MM.1S (cell line): Measurements from ENCODE around the gene PIP5K1C.

Experiments used
- DNase-seq: peaks from one replicate; pipeline ENCODE4 v3.0.0-alpha.2; 2015
- H2AFZ ChIP-seq: fragments of 300-600 bp; sonication (generic); 2 replicates; pipeline ENCODE4 v1.6.0; 2016; ENCODE audit warnings: antibody characterized with exemption, low read length
- H3F3A ChIP-seq: fragments of 300-600 bp; sonication (generic); 2 replicates; pipeline ENCODE4 v1.6.1; 2016; ENCODE audit warnings: mild to moderate bottlenecking, antibody characterized with exemption, low read length, moderate library complexity, mixed read lengths; ENCODE audit not compliant: insufficient read depth
- H3K27ac ChIP-seq: fragments of 300-600 bp; sonication (generic); 2 replicates; pipeline ENCODE4 v1.5.1; 2016; ENCODE audit warnings: mild to moderate bottlenecking, low read length
- H3K27me3 ChIP-seq: fragments of 300-600 bp; sonication (generic); replicated peaks from 2 replicates; pipeline ENCODE4 v1.6.0; 2016; ENCODE audit warnings: low read length; ENCODE audit not compliant: insufficient read depth
- H3K36me3 ChIP-seq: fragments of 300-600 bp; sonication (generic); replicated peaks from 2 replicates; pipeline ENCODE4 v1.6.1; 2016; ENCODE audit warnings: mild to moderate bottlenecking, low read length, mixed read lengths; ENCODE audit not compliant: insufficient read depth
- H3K4me1 ChIP-seq: fragments of 300-600 bp; sonication (generic); 2 replicates; pipeline ENCODE4 v1.6.1; 2016; ENCODE audit warnings: low read length, mixed read lengths
- H3K4me2 ChIP-seq: fragments of 300-600 bp; sonication (generic); 2 replicates; pipeline ENCODE4 v1.6.0; 2016; ENCODE audit warnings: low read depth, low read length
- H3K4me3 ChIP-seq: fragments of 300-600 bp; sonication (generic); 2 replicates; pipeline ENCODE4 v1.5.1; 2016; ENCODE audit warnings: low read length, mixed read lengths
- H3K79me2 ChIP-seq: fragments of 300-600 bp; sonication (generic); 2 replicates; pipeline ENCODE4 v1.6.1; 2016; ENCODE audit warnings: mixed run types, low read length, mixed read lengths
- H3K9ac ChIP-seq: fragments of 300-600 bp; sonication (generic); 2 replicates; pipeline ENCODE4 v1.6.1; 2016; ENCODE audit warnings: low read length, mixed read lengths
- H3K9me2 ChIP-seq: fragments of 300-600 bp; sonication (generic); replicated peaks from 2 replicates; pipeline ENCODE4 v1.6.1; 2016; ENCODE audit warnings: mild to moderate bottlenecking, low read length, mixed read lengths; ENCODE audit not compliant: insufficient read depth
- H3K9me3 ChIP-seq: fragments of 300-600 bp; sonication (generic); replicated peaks from 2 replicates; pipeline ENCODE4 v1.6.1; 2016; ENCODE audit warnings: mild to moderate bottlenecking, low read length, mixed read lengths; ENCODE audit not compliant: insufficient read depth
- H4K20me1 ChIP-seq: fragments of 300-600 bp; sonication (generic); 2 replicates; pipeline ENCODE4 v1.6.1; 2016; ENCODE audit warnings: mild to moderate bottlenecking, low read length, moderate library complexity, mixed read lengths; ENCODE audit not compliant: insufficient read depth
- EZH2 ChIP-seq: fragments of 300-600 bp; sonication (generic); optimal IDR thresholded peaks from 2 replicates; pipeline ENCODE3; 2017; ENCODE audit warnings: low read depth, mild to moderate bottlenecking, antibody characterized with exemption, low read length, mixed read lengths
- EZH2phosphoT487 ChIP-seq: fragments of 300-600 bp; sonication (generic); IDR thresholded peaks from 2 replicates; pipeline ENCODE4 v1.6.1; 2018; ENCODE audit warnings: antibody characterized with exemption, low read length
- TF ChIP-seq, protein P1 (sequence below): fragments of 300-600 bp; sonication (generic); IDR thresholded peaks from 2 replicates; pipeline ENCODE4 v1.5.1; 2016; ENCODE audit warnings: antibody characterized with exemption, low read length, mixed read lengths

The PIP5K1C gene

DNA sequence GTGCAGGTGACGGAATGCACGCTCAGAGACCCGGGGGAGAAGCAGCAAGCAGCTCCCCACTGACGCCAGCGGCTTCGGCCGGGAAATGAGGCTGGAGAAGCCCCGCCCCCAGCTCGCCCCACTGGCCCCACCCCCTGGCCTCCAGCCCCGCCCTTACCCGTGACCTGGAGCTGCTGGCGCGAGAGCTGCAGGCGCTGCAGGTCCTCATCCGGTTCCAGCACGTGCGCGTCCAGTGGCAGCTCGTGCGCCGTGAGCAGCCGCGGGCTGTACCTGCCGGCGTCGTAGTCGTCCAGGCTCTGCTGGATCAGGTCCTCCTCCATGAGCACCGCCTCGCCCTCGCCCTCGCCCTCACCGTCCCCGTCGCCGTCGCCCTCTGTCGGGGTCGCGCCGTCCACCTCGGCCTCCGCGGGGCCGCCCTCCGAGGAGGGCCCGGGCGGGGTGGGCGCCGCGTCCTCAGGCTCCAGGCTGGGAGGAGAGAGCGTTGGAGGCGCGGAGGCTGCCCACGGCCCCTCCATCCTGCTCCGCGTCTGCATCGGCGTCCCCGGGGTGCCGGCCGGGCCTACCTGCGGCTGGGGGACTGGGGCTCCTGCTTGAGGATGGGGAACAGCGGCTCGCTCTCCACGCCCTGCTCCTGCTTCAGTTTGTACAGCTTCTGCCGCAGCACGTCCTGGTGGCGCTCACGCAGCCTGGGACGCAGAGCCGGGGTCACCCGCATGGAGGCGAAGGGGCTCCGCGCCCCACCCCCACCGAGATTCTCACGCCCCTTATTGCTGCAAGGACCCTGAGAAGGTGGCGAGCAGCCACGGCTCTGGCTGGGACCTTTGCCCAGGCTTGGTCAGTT lies 87.1 kb downstream of the PIP5K1C start:
- TF ChIP-seq EZH2phosphoT487 (no peak), EZH2 (no peak)
- TF ChIP-seq, protein P1, sequence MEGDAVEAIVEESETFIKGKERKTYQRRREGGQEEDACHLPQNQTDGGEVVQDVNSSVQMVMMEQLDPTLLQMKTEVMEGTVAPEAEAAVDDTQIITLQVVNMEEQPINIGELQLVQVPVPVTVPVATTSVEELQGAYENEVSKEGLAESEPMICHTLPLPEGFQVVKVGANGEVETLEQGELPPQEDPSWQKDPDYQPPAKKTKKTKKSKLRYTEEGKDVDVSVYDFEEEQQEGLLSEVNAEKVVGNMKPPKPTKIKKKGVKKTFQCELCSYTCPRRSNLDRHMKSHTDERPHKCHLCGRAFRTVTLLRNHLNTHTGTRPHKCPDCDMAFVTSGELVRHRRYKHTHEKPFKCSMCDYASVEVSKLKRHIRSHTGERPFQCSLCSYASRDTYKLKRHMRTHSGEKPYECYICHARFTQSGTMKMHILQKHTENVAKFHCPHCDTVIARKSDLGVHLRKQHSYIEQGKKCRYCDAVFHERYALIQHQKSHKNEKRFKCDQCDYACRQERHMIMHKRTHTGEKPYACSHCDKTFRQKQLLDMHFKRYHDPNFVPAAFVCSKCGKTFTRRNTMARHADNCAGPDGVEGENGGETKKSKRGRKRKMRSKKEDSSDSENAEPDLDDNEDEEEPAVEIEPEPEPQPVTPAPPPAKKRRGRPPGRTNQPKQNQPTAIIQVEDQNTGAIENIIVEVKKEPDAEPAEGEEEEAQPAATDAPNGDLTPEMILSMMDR = no peak
- Histone ChIP-seq H3K79me2 (no peaks in the 10 kb centered on the region), H3K4me3 (no peak overlapping the region), H2AFZ (no peak overlapping the region), H3K9me2 (no peaks in the 10 kb centered on the region), H3K9ac (no peak overlapping the region), H3K9me3 (no peaks in the 10 kb centered on the region), H3K27me3 (no peaks in the 10 kb centered on the region), H3K4me1 (peaks cover 10% of the 10 kb centered on the region; the same call in 1 of the 2 replicates), H3K4me2 (no peak overlapping the region), H3F3A (peaks cover 8% of the 10 kb centered on the region; the same call in 1 of the 2 replicates), H3K36me3 (peaks cover 8% of the 10 kb centered on the region; the same call in 1 of the 2 replicates), H4K20me1 (no peaks in the 10 kb centered on the region), H3K27ac (no peak overlapping the region)
- DNase-seq = no peak

DNA sequence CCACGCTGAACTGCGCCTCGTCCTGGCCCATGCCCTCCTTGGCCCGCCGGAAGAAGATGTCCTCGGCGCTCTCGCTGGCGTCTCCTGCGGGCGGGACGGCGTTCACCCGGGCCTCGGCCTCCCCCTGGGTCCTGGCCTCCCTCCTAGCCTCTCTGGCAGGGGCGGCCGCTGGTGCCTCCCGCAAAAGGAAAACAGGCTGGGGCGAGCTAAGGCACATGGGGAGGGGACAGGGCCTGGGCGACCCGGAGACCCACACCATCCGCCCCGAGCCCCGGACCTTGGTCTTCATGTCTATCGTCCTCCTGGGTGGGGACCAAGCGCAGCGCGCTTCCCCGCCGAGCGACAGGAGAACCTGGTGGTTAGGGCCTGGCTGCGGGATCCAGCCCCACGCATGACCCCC lies 87.9 kb downstream of the PIP5K1C start:
- no peaks in the 10 kb centered on the region for H3K79me2 ChIP-seq
- H3F3A ChIP-seq = peaks cover 6% of the 10 kb centered on the region; the same call in 1 of the 2 replicates
- TF ChIP-seq EZH2 = no peak
- no peak for TF ChIP-seq EZH2phosphoT487
- TF ChIP-seq, protein P1 = no peak
- peaks cover 5% of the 10 kb centered on the region; the same call in 1 of the 2 replicates for H3K4me1 ChIP-seq
- H3K9me3 ChIP-seq = no peaks in the 10 kb centered on the region
- H3K9ac ChIP-seq = no peak overlapping the region
- no peaks in the 10 kb centered on the region for H3K27me3 ChIP-seq
- H4K20me1 ChIP-seq = no peaks in the 10 kb centered on the region
- no peaks in the 10 kb centered on the region for H3K9me2 ChIP-seq
- H3K4me2 ChIP-seq = no peak overlapping the region
- no peak overlapping the region for H3K27ac ChIP-seq
- no peak overlapping the region for H2AFZ ChIP-seq
- DNase-seq = no peak
- H3K36me3 ChIP-seq = peaks cover 8% of the 10 kb centered on the region; the same call in 1 of the 2 replicates
- H3K4me3 ChIP-seq = no peak overlapping the region

DNA sequence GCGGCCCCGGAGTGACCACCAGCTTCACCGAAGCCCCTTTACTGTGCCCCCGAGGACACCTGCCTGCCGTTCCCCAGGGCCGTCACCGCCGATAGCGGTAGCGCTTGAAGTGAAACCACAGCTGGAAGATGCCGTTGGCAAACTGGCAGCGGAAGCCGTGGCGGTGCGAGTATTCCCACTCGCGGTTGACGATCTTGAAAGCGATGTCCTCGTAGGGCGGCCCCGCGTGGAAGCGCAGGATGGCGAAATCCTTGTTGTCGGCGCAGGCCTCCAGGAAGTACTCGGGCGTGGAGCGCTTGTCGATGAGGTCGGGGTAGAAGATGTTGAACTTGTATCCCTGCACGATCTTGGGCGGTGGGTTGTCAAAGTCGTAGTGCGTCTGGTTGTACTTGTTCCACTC lies 88.4 kb downstream of the PIP5K1C start:
- TF ChIP-seq EZH2 (no peak), EZH2phosphoT487 (no peak)
- TF ChIP-seq, protein P1 = no peak
- H3K9me2 ChIP-seq = no peaks in the 10 kb centered on the region
- H3K27me3 ChIP-seq = no peaks in the 10 kb centered on the region
- peaks cover 8% of the 10 kb centered on the region; the same call in 1 of the 2 replicates for H3K36me3 ChIP-seq
- H3K9ac ChIP-seq = no peak overlapping the region
- H3K27ac ChIP-seq = no peak overlapping the region
- no peak overlapping the region for H3K4me3 ChIP-seq
- H3K4me1 ChIP-seq = peaks cover 5% of the 10 kb centered on the region; the same call in 1 of the 2 replicates
- peaks cover 6% of the 10 kb centered on the region; the same call in 1 of the 2 replicates for H3F3A ChIP-seq
- H2AFZ ChIP-seq = no peak overlapping the region
- DNase-seq = no peak
- H3K79me2 ChIP-seq = no peaks in the 10 kb centered on the region
- H3K4me2 ChIP-seq = no peak overlapping the region
- no peaks in the 10 kb centered on the region for H3K9me3 ChIP-seq
- no peaks in the 10 kb centered on the region for H4K20me1 ChIP-seq
